ENCODE measurements around the gene FGD5.
A peak's percentile ranks its signal among the peaks of the same experiment; 100 is the strongest.

Gene FGD5

GRCh38 chr3:14913071-14913925 lies 94.5 kb downstream of the FGD5 start:
- no peak for DNase-seq (ENCODE audit: low spot score)
- no peak for TF ChIP-seq CTCF (IDR thresholded peaks at IDR 0.05; ENCODE audit: extremely low read depth, insufficient read depth, missing control alignments)
- in situ Hi-C loops (cut with MboI; ENCODE audit: low pct_unique_long_range_greater_than_20kb, low sequenced_read_pairs, unreplicated experiment) = loop anchor here (25.0 kb wide), 1 partner anchor 251 kb away; the partner anchor contains the start of gene CCDC174

GRCh38 chr3:14913926-14914778 lies 95.4 kb downstream of the FGD5 start:
- DNase-seq (ENCODE audit: low spot score) = no peak
- in situ Hi-C loops (cut with MboI; ENCODE audit: low pct_unique_long_range_greater_than_20kb, low sequenced_read_pairs, unreplicated experiment) = loop anchor here (25.0 kb wide), 1 partner anchor 252 kb away; the partner anchor contains the start of gene CCDC174
- no peak for TF ChIP-seq CTCF (IDR thresholded peaks at IDR 0.05; ENCODE audit: extremely low read depth, insufficient read depth, missing control alignments)

- TF ChIP-seq CTCF (IDR thresholded peaks at IDR 0.05; ENCODE audit: extremely low read depth, insufficient read depth, missing control alignments) = no peak
- in situ Hi-C loops (cut with MboI; ENCODE audit: low pct_unique_long_range_greater_than_20kb, low sequenced_read_pairs, unreplicated experiment) = loop anchor here (25.0 kb wide), 1 partner anchor 252 kb away; the partner anchor contains the start of gene CCDC174
- no peak for DNase-seq (ENCODE audit: low spot score)
These were observed 96.0 kb downstream of the FGD5 start for GRCh38 chr3:14914779-14915117.

GRCh38 chr3:14915636-14916222 lies 97.0 kb downstream of the FGD5 start:
- in situ Hi-C loops (cut with MboI; ENCODE audit: low pct_unique_long_range_greater_than_20kb, low sequenced_read_pairs, unreplicated experiment) = loop anchor here (25.0 kb wide), 1 partner anchor 253 kb away; the partner anchor contains the start of gene CCDC174
- TF ChIP-seq CTCF (IDR thresholded peaks at IDR 0.05; ENCODE audit: extremely low read depth, insufficient read depth, missing control alignments) = peak; percentile 36
- DNase-seq (ENCODE audit: low spot score) = no peak

- DNase-seq (ENCODE audit: low spot score) = no peak
- TF ChIP-seq CTCF (IDR thresholded peaks at IDR 0.05; ENCODE audit: extremely low read depth, insufficient read depth, missing control alignments) = no peak
- in situ Hi-C loops (cut with MboI; ENCODE audit: low pct_unique_long_range_greater_than_20kb, low sequenced_read_pairs, unreplicated experiment) = loop anchor here (25.0 kb wide), 1 partner anchor 256 kb away; the partner anchor contains the start of gene CCDC174
These were observed 99.6 kb downstream of the FGD5 start for GRCh38 chr3:14918356-14918860.

- in situ Hi-C loops (cut with MboI; ENCODE audit: low pct_unique_long_range_greater_than_20kb, low sequenced_read_pairs, unreplicated experiment) = loop anchor here (10.0 to 25.0 kb wide), 2 partner anchors 126 to 258 kb away; partner anchors contain the start of gene CCDC174
- TF ChIP-seq CTCF (IDR thresholded peaks at IDR 0.05; ENCODE audit: extremely low read depth, insufficient read depth, missing control alignments) = no peak
- peak; percentile 2 for DNase-seq (ENCODE audit: low spot score)
These were observed 101.8 kb downstream of the FGD5 start for GRCh38 chr3:14920536-14920935.

All from GM13977 (cell line).